HG03175 (cell line): ENCODE results near the gene SH3PXD2A.

Experiments used
- ATAC-seq: cut with Tn5 transposase; IDR thresholded peaks from one replicate; pipeline ENCODE4 v1.9.1; 2021; ENCODE audit warnings: mild to moderate bottlenecking, moderate library complexity; ENCODE audit not compliant: unreplicated experiment

Gene SH3PXD2A

GRCh38 chr10:103658049-103658577 lies 197.3 kb downstream of the SH3PXD2A start:
- no peak for ATAC-seq

DNA sequence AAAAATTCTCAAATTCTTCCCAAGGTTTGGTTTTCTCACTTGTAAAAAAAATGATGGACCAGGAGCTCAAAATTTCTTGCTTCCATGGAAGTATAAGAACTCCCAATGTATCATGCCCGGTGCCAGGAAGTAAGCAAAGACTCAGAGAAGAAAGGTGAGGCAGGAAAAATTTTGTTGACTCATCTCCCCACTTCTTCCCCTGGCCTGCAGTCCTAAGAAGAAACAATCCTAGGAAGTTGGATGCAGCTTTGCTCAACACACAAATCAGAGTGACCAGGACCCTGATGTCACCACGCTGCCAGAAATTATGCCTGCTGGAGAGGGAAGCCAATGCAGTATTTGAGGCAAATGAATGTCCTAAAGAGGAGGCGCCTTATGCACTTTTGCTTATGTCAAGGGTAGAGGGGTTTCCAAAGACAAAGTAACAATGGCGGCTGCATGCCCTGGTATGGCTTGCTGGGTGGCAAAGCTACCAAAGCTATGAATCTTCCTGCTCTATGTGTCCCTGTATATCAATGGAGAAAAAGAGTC lies 198.2 kb downstream of the SH3PXD2A start:
- ATAC-seq, result no peak

- ATAC-seq, result no peak
These were observed 200.5 kb downstream of the SH3PXD2A start for GRCh38 chr10:103654925-103655324.

DNA sequence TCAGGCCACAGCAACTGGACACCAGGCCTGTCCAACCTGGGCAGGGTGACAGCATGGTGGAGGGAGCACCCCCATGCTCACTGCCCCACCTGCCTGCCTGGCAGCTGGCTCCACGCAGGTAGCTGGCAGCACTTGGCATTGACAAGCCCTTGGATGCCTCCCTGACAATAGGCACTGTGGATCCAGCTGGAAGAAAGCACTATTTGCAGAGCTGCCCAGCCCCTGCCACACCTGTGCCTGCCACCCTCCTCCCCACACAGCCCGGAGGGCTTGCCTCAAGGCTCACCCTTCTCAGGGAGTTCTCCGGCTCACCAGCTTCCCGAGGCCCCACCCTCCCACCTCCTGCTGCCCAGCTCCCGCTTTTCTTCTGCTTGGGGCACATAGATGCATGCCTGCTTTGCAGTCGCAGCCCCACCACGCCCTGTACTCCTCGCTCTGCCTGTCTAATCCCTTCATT lies 201.8 kb downstream of the SH3PXD2A start:
- no peak for ATAC-seq

GRCh38 chr10:103652599-103653281 lies 202.6 kb downstream of the SH3PXD2A start:
- no peak for ATAC-seq

- no peak for ATAC-seq
These were observed 203.4 kb downstream of the SH3PXD2A start for GRCh38 chr10:103651783-103652476.

DNA sequence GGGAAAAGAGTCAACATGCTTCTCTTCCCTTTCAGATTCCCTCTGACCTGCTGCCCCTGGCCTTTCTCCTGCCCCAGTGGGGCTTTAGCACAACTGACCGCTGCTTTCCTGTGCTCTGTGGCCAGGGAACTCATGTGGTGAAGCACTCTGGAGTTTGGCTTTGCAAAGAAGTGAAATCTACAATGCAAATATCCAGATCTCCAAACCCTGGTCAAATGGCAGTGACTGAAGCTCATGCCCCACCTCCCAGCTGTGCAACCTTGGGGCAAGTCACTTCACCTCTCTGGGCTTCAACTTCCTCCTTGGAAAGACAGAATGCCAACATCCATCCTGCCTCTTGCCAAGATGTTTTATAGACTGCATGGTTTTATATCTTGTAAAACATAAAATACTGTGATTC lies 204.0 kb downstream of the SH3PXD2A start:
- no peak for ATAC-seq

DNA sequence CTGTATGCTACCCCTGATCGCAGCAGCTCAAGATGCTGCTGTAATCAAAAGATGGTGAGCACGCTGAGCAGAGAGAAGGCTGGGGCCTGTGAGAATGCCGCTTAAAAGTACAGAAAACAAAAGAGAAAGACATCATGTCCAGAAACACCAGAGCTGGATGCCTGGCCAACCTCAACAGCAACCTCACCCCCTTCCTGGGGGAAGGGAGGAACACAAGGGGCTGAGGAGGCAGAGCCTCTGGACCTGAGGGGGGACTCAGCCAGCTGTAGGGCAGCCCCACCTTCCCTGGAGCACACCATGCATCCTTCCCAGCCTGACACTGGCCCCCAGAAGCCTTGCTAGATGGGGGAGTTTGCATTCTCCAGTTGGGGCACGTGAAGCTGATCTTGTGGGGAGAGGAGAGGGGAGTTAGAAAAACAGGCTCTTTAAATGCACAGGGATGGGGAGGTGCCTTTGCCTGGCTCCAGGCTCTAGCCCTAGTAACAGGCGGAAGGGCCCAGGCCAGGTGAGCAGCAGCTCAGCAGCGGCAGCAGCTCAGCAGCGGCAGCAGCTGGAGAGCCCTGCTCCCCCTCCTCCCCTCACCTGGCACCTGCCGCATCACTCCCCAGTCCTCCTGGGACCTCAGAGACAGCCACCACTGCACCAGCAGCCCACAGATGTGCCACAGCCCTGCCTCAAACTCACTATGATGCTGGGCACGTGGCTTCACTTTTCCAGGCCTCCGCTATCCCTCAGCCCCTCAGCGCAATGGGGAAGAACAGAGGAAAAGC lies 205.5 kb downstream of the SH3PXD2A start:
- no peak for ATAC-seq

GRCh38 chr10:103648636-103649532 lies 206.5 kb downstream of the SH3PXD2A start:
- no peak for ATAC-seq

DNA sequence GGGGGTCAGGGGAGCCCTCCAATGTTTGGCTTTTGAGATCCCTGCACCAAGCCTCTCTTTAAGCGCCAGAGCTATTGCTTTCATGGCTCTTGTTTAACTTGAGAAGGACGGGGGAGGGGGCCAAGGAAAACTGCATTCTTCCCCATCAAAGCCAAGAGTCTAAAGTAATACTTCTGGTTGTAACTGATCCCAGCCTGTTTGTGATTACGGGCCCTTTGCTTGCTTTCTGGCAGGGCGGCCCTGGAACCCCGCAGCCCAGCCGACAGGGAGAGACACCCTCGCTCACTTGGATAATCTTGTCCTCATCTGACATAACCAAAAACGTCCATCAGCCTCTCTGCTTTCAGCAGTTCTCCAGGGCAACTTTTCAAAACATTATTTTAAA lies 207.1 kb downstream of the SH3PXD2A start:
- no peak for ATAC-seq

DNA sequence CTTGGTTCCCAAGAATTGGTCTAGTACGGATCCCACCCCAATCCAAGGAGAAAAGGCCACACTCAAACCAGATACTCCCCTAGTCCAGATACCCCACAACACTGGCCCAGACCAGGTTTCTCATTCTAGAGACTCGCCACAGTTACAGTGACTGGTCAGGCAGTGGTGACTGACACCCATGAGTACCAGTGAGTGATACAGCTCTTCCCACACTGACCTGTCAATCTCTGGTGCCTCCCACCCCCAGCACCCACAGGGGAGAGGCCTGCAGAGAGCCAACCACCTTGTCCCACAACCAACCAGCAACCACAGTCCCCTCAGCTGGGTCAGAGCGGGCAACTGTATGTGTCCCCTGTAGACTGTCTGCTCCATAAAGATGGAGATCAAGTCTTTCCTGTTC lies 209.1 kb downstream of the SH3PXD2A start:
- ATAC-seq, result no peak

GRCh38 chr10:103645141-103646054 lies 210.0 kb downstream of the SH3PXD2A start:
- no peak for ATAC-seq

DNA sequence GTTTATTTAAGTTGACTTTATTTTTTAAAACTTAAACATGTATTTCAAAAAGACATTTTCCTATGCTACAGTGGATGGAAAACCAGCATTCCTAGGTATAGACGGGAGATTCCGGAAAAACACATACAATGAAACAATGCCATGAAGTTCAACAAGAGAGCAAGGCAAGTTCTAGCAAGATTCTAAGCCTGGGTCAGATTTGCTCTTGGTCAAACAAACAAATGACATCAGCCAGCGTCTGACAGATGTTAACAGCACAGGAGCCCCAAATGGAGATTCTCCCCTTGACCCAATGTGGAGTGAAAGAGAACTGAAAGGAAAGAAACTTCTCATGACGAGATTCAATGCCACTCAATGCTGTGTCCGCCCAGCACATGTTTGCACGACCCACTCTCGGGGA lies 212.0 kb downstream of the SH3PXD2A start:
- no peak for ATAC-seq

DNA sequence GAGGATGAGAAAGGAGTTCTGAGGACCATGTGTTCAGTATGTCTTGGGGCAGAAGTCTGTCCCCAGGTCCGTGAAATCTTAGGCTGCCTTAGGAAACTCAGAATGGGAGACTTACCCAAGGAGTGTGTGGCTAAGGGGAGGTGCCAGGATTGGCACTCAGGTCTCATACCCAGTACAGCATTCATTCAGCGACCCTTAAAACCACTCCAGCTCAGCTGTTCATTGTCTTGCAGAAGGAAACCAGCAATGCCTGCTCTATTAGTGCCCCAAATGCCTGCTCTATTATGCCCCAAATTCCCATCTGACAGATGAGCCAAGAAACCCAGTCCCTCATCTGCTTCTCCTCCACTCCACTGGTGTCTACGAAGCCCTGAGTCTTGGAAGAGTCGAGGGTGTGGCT lies 214.1 kb downstream of the SH3PXD2A start:
- ATAC-seq, result no peak

- no peak for ATAC-seq
These were observed 214.8 kb downstream of the SH3PXD2A start for GRCh38 chr10:103640436-103641181.

DNA sequence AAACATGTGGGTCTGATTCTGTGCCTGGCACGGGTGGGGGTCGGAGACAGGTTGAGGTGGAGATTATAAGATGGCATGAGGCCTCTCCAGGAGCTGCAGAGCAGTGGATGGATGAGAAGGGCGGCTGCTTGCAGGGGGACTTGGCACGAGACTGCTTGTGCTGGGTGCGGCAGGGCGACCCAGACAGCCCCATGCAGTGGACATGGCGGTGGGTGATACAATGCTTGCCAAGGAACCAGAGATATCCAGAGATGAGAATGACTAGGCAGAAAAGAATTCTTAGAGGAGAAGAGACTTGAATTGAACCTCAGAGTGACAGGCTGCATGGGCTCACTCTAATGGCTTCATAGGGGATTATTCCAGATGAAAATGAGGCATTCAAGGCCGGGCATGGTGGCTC lies 216.4 kb downstream of the SH3PXD2A start:
- no peak for ATAC-seq

GRCh38 chr10:103637927-103638557 lies 217.3 kb downstream of the SH3PXD2A start:
- ATAC-seq, result no peak

DNA sequence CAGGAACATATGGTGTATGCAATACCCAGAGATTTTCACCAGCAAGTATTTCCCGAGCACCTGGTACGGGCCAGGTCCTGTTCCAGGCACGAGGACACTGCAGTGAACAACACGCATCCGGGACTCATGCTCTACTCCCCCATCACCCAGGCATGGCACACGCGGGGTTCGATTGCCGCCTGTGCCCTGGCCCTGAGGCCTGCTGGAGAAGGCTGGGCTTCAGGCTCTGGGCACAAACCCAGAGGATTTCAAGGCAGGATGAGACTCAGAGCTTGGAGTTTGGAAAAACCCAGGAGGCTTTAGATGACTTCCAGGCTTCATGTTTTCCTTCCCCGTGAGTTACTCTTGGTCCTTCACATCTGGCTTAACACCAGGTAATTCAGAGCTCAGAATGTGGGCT lies 218.4 kb downstream of the SH3PXD2A start:
- ATAC-seq, result no peak
